Tibial nerve (tissue), 4 donors: ENCODE results near the gene MRPL45. TPM values are rescaled to one million over a fixed set of nuclear protein-coding genes. Genes with fewer than 3 reads are reported as not detected.
A peak's percentile ranks its signal among the peaks of the same experiment; 100 is the strongest.
"Not testable (repeated sequence)": the region's sequence is repeated elsewhere in the genome, so short reads cannot be mapped to it uniquely, and the experiment has no call there.

ENCODE experiments used
- DNase-seq, 2 donors: peaks; one replicate each; pipeline ENCODE4 v3.0.0-alpha.2; 2019; ENCODE audit warnings: low spot score in 2 of 2
- H3K27ac ChIP-seq, 4 donors: fragments of 200-600 bp; sonication (generic) in 3 of 4; one replicate each; pipeline ENCODE4 v1.5.1; 2017 to 2019; ENCODE audit warnings: mild to moderate bottlenecking in 1 of 4
- H3K27me3 ChIP-seq, 2 donors: fragments of 200-600 bp; sonication (generic) in 1 of 2; one replicate each; pipeline versions ENCODE4 v1.5.1 to v1.6.0; 2017 to 2019
- H3K36me3 ChIP-seq, 3 donors: fragments of 200-600 bp; sonication (generic); one replicate each; pipeline ENCODE4 v1.5.1; 2018 to 2019
- H3K4me1 ChIP-seq, 4 donors: fragments of 200-600 bp; sonication (generic) in 3 of 4; one replicate each; pipeline ENCODE4 v1.5.1; 2017 to 2019
- H3K4me3 ChIP-seq, 4 donors: fragments of 200-600 bp; sonication (generic) in 3 of 4; one replicate each; pipeline ENCODE4 v1.5.1; 2017 to 2019; ENCODE audit warnings: mild to moderate bottlenecking in 1 of 4, moderate library complexity in 1 of 4
- H3K9me3 ChIP-seq, 4 donors: fragments of 200-600 bp; sonication (generic) in 3 of 4; one replicate each; pipeline ENCODE4 v1.5.1; 2017 to 2019
- EP300 ChIP-seq, 2 donors: sonication (generic); formaldehyde crosslinking; IDR thresholded peaks; one replicate each; pipeline ENCODE4 v1.6.1; 2017; ENCODE audit warnings: antibody characterized with exemption in 2 of 2, mild to moderate bottlenecking in 1 of 2
- POLR2A ChIP-seq, 2 donors: fragments of 450-650 bp; IDR thresholded peaks; one replicate each; pipeline ENCODE4 v1.6.1; 2017; ENCODE audit warnings: antibody characterized with exemption in 2 of 2, mild to moderate bottlenecking in 2 of 2, moderate library complexity in 2 of 2
- WGBS, 2 donors: methylation state at CpG; one replicate each; pipeline ENCODE4 v1.1.5; 2018; 5-methylcytosine and 5-hydroxymethylcytosine counted together
- total RNA-seq, 4 donors: library from RNA; depleted of rRNA; stranded (reverse); fragments of >200 nt; gene quantifications; one replicate each; pipeline ENCODE4 v1.1.0, GENCODE V29; 2016

Gene MRPL45
- 10 to 100 TPM; 17.4 to 29.3 (median 24.2) TPM for total RNA-seq

DNA sequence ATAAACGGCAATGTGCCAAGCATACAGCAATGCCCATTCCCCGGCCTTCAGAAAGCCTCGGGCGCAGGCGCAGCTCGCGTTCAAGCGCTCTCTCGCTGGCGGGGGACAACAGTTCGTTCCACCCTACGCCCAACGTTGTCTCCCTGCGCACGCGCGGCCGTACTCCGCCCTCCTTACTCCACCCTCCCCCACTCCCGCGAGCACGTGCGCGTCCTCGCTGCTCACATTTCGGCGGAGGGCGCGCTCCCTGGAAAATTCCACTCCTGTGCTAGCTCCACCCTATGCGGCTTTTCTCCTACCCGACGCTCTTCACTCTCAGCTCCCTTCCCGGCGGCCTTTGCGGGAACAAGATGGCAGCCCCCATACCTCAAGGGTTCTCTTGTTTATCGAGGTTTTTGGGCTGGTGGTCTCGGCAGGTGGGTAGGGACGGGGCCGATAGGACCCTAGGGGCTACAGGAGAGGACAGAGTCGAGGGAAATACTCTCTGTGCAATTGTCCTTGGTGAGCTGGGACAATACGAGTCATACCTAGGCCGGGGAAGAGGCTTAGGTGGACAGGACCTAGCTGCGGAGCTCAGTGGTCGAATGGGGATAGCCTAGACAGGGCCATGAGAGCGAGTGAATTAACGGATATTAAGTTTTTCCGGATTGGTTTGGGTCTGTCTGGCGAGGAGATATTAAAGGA, at the start of gene MRPL45:
Gene MRPL45, plus strand, starts transcription at position 335 of the 684 bp plus-strand sequence. Its CDS starts 16 bp downstream, at position 351.
- TF ChIP-seq EP300 (IDR thresholded peaks at IDR 0.05): peak; percentile 60 to 72
- Histone ChIP-seq H3K36me3 (peaks cover 0 to 20% (median 0%) of the 10 kb centered on the region in 3 donors), H3K4me3 (peak within 1 kb of the TSS; percentile 42 to 58 (median 56)), H3K27ac (peak within 1 kb of the TSS; percentile 59 to 82 (median 74))
- DNase-seq: peak; percentile 93 to 94
- not testable (repeated sequence) for H3K4me1 ChIP-seq, H3K9me3 ChIP-seq, H3K27me3 ChIP-seq
- 1% methylated on average over 47 to 48 of the region's 48 CpGs for WGBS, 2 donors

DNA sequence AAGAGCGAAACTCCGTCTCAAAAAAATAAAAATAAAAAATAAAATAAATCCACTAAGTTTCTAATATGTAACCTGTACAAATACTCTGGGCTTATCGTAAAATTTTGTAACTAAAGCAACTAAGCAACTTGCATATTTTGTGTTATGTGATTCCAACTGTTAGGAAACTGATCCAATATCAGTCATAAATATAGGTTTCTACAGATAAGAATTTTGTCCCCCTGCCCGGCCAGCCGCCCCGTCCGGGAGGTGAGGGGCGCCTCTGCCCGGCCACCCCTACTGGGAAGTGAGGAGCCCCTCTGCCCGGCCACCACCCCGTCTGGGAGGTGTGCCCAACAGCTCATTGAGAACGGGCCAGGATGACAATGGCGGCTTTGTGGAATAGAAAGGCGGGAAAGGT, 43.8 kb upstream of the MRPL45 start:
- H3K4me1 ChIP-seq, DNase-seq, H3K36me3 ChIP-seq, H3K27me3 ChIP-seq, H3K27ac ChIP-seq, H3K9me3 ChIP-seq, H3K4me3 ChIP-seq: not testable (repeated sequence)
- WGBS, 2 donors: 82 to 93% methylated on average over 9 to 13 of the region's 14 CpGs

DNA sequence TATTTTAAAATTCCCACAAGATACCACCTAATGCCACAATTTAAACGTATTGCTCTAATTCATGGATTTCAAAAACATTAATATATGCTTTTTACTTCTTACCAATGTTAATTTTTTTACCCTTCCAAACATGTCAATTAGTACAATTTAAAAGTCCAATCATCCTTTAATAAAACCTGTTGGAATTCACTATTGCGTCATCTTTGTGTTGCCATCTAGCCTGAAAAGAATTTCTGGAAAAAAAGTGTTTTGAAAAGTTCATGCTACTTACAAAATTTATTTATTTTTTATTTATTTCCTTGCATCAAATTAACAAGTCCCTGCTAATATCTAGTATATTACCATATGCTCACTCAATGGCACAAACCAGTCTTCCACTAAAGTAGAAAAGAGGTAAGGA, 42.6 kb upstream of the MRPL45 start:
- not testable (repeated sequence) for H3K36me3 ChIP-seq, H3K27ac ChIP-seq, H3K4me3 ChIP-seq, DNase-seq, H3K9me3 ChIP-seq, H3K27me3 ChIP-seq, H3K4me1 ChIP-seq
- 38 to 42% methylated on average over 2 of the region's 2 CpGs for WGBS, 2 donors

DNA sequence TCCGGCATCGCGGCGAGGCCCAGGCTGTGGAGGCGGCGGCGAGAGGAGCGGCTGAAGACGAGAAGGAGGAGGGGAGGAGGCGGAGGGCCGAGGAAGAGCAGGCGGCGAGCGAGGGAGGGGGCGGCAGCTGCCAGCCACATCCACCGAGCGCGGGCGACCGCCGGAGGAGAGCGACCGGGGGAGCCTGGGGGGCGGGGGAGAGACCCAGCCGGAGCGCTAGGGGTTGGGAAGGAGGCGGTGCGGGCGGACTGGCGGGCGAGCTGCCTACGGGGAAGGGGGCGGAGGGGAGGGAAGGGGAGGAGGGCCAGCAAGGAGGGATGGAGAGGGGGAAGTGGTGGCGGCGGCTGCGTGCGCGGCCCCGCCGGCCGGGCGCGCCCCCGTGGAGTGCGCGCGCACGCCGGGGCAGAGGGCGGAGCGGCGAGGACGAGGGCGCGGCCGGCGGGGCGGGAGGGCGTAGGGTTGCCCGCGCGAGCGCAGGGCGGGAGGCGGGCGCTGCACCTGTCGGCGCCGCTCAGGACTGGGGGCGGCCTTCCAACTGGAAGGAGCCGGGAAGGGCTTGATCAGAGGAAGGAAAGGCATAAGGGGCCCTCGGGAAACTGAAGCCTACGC, 39.9 kb upstream of the MRPL45 start:
- H3K9me3 ChIP-seq, H3K4me1 ChIP-seq, H3K36me3 ChIP-seq, H3K27me3 ChIP-seq: not testable (repeated sequence)
- DNase-seq: peak; percentile 68
- Histone ChIP-seq H3K27ac (peak overlapping the region in 3 of 4 donors; percentile 70 to 84 (median 82)), H3K4me3 (peak overlapping the region; percentile 43 to 71 (median 58))
- 0 to 1% methylated on average over 26 of the region's 73 CpGs for WGBS, 2 donors
- TF ChIP-seq POLR2A (IDR thresholded peaks at IDR 0.05): peak in 1 of 2 donors; percentile 24

DNA sequence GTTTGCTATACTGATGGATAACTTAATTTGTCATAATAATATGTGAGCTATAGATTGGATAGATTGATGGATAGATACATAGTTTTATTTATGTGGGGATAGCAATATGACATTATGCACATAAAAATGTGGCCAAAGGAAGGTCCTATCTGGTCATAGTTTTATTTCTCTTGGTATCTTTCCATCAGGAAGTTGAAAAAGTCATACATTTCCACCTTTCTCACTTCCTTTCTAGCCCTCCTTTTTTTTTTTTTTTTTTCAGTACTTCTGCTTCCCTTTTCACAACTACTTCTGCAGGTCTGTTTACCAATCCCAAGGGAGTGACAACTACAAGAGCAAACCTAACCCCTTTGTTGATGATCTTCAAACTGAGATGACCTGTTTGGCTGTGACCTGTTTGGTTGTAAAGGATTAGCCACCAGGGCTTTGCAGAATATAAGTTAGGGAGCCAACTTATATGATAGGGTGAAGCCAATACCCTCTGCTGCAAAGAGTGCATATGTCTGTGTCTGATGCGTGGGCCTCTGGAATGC, 30.9 kb upstream of the MRPL45 start:
- 75 to 93% methylated on average over 1 of the region's 1 CpG for WGBS, 2 donors
- not testable (repeated sequence) for H3K36me3 ChIP-seq, H3K27me3 ChIP-seq, H3K27ac ChIP-seq, H3K4me1 ChIP-seq, H3K9me3 ChIP-seq, DNase-seq, H3K4me3 ChIP-seq

DNA sequence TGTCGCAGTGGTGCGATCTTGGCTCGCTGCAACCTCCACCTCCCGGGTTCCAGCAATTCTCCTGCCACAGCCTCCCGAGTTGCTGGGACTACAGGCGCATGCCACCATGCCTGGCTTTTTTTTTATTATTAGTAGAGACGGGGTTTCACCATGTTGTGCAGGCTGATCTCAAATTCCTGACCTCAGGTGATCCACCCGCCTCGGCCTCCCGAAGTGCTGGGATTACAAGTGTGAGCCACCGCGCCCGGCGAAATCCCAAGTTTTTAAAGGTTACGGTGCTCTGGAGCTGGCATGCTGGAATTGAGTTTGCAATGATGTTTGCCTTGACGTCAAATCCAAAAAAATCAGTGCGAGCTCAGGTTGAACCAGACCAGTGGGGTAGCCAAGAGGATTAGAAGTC, 30.4 kb upstream of the MRPL45 start:
- not testable (repeated sequence) for H3K9me3 ChIP-seq, H3K4me1 ChIP-seq, H3K4me3 ChIP-seq, H3K36me3 ChIP-seq, DNase-seq, H3K27me3 ChIP-seq, H3K27ac ChIP-seq
- 95 to 97% methylated on average over 17 of the region's 17 CpGs for WGBS, 2 donors

DNA sequence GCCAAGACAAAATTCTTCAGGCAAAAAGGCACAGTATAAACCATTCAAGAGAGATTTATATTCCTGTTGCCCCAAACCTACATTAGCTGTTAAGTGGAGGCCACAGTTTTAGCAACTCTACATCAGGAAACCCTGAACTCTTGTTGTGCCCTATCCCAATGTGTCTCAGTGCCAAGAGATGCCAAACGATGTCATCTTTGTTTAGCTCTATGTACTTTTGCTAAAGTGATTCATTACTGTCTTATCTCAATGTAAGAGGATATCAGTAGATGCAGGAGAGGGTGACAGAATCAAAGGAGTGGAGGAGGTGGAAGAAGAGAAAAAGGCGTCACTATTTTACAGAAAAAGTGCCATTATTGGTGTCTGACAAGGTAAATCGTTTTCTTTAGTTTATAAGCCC, 28.8 kb upstream of the MRPL45 start:
- not testable (repeated sequence) for H3K36me3 ChIP-seq, H3K9me3 ChIP-seq, H3K4me1 ChIP-seq, H3K27me3 ChIP-seq, H3K27ac ChIP-seq, DNase-seq, H3K4me3 ChIP-seq
- WGBS, 2 donors: 60 to 65% methylated on average over 3 of the region's 3 CpGs

DNA sequence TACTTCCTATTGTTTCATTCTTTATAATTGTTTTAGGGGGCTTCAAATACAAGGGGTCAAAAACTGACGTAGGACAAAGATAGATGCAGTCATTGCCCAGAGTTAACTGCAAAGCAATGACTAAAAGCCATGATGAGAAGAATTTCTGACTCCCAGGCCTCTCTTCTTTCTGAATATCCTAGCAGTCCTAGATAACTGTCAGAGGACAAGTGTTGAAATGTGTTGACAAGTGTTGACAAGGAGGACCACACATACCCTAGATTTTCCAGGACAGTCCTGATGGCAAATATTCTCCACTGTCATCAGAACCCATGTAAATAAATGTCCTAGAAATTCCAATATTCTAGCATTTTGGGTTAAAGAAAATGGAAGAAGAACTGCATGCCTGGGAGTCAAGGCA, 27.9 kb upstream of the MRPL45 start:
- H3K27ac ChIP-seq, H3K4me1 ChIP-seq, DNase-seq, H3K36me3 ChIP-seq, H3K27me3 ChIP-seq, H3K4me3 ChIP-seq, H3K9me3 ChIP-seq: not testable (repeated sequence)
- 63 to 75% methylated on average over 1 of the region's 1 CpG for WGBS, 2 donors

DNA sequence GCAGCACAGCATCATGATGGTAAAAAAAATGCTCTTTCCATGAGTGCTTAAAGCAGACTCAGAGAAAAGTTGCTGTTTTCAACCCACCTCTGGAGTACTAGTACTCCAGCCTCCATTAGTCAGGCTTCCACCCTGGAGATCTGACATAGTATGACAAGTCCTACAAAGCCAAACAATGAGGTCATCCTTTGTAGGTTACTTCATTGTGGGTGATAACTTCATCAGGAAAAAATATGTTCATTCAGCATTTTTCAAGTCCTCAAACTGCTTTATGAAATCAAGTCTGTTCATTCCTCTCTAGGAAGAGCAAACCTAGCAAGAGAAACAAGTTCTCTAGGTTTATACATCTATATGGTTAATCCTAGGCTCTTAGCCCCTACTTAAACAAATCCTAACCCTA, 27.4 kb upstream of the MRPL45 start:
- H3K9me3 ChIP-seq, DNase-seq, H3K4me1 ChIP-seq, H3K27me3 ChIP-seq, H3K4me3 ChIP-seq, H3K36me3 ChIP-seq, H3K27ac ChIP-seq: not testable (repeated sequence)

DNA sequence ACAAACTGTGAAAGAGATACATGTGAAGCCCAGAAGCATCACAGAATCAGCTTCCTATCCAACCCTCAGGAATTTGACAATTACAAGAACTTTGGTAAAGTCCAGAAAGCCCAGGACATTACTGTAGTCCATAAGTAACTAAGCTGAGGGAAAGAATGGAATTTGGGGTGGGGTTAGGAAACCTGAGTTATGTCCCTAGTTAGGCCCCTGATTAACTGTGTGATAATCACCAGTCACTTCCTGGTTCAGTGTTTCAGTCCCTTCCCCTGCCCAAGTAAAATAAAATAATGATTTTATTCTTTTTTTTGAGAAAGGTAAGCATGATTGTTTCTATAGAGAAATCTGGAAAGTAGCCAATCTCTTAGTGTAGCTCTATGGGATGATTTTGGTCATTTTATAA, 11.0 kb upstream of the MRPL45 start:
- H3K4me1 ChIP-seq, H3K4me3 ChIP-seq, DNase-seq, H3K27me3 ChIP-seq, H3K27ac ChIP-seq, H3K9me3 ChIP-seq, H3K36me3 ChIP-seq: not testable (repeated sequence)

DNA sequence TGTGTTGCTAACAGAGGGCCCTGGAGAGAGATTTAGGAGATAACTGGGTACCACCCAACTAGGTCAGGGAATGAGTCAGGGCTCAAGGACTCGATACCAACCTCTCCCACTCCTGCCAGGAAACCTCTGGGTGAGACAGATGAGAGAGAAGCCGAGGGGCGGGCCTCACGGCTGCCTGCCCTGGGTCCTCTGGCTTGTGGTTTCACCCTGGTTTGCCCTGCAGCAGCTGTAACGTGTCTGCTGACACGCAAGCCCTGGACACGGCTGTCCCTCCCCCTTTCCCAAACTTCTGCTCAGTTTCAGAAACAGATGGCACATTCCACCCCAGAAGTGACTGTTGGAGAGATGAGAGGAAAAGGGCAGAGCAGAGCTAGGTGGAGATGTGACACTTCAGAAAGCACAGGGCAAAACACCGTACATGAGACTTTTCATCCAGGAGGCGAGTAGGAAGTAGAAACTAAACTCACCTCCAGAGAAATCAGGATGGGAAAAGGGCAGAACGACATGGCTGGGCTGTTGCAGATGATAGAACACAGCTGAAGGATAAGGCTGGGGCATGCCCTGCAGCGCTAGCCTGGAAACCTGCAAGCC, 10.4 kb upstream of the MRPL45 start:
- H3K4me3 ChIP-seq, H3K27ac ChIP-seq, H3K27me3 ChIP-seq, H3K36me3 ChIP-seq, H3K4me1 ChIP-seq, H3K9me3 ChIP-seq: not testable (repeated sequence)
- peak in 1 of 2 donors; percentile 18 for DNase-seq
- 45 to 62% methylated on average over 4 to 11 of the region's 11 CpGs for WGBS, 2 donors
